HG03521 (cell line): Measurements from ENCODE around the gene PIP4K2B.
"Not testable (repeated sequence)": the region's sequence is repeated elsewhere in the genome, so short reads cannot be mapped to it uniquely, and the experiment has no call there.

Experiments
- ATAC-seq: cut with Tn5 transposase; IDR thresholded peaks from one replicate; pipeline ENCODE4 v1.9.1; 2021; ENCODE audit warnings: mild to moderate bottlenecking, moderate library complexity; ENCODE audit not compliant: unreplicated experiment

Gene PIP4K2B

DNA sequence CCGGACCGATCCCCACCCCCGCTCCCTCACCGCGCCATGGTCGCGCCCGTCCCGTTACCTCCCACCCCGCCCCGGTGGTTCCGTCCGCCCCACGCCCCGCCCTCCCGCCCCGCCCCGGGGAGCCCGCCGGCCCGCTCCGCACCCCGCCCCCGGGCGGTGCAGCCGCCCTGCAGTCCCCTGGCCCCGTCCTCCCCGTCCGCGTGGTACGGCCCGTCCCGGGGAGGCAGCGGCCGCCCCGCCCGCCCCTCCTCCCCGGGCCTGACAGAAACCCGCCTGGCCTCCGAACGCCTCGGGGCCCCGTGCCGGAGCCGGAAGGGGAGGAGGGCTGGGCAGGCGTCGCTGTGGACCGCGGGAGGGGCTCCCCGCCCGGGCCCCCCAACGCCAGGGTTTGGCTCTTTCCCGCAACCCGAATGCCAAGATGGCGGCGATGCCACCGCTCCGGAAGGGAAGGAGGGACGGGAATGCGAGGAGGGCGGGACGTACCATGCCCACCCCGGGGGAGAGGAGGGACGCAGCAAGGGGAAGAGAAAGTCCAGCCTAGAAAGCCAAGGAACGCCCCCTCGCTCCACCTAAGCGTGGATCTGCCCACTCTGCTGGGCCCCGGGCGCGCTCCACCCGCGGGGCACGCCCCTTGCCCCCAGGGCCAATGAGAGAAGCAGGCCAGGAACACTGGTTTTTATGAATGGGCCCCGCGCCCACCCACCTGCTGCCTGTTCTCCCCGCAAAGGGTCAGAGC is at the start of gene PIP4K2B:
Gene PIP4K2B, minus strand, starts transcription at position 56 of the 736 bp plus-strand sequence. CDS start 132 bp downstream, outside the sequence.
- ATAC-seq, result peak; percentile 75

DNA sequence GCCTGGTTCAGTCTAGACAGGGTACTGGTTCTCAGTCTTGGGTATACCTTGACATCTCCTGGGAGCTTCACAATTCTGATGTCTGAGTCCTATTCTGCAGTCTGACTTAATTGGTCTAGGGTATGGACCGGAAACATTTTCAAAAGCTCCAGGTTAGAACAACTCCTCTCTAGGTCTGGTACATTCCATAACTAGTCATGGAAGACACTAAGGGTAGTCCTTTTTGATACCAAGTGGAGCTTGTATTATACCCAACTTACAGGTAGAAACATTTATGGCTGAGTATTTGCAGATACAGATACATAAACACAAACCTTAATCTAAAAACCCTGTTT is 49.2 kb upstream of the PIP4K2B start:
- no peak for ATAC-seq

- no peak for ATAC-seq
These were observed 45.0 kb upstream of the PIP4K2B start for GRCh38 chr17:38844261-38844757.

- no peak for ATAC-seq
These were observed 26.4 kb upstream of the PIP4K2B start for GRCh38 chr17:38825762-38826247.

DNA sequence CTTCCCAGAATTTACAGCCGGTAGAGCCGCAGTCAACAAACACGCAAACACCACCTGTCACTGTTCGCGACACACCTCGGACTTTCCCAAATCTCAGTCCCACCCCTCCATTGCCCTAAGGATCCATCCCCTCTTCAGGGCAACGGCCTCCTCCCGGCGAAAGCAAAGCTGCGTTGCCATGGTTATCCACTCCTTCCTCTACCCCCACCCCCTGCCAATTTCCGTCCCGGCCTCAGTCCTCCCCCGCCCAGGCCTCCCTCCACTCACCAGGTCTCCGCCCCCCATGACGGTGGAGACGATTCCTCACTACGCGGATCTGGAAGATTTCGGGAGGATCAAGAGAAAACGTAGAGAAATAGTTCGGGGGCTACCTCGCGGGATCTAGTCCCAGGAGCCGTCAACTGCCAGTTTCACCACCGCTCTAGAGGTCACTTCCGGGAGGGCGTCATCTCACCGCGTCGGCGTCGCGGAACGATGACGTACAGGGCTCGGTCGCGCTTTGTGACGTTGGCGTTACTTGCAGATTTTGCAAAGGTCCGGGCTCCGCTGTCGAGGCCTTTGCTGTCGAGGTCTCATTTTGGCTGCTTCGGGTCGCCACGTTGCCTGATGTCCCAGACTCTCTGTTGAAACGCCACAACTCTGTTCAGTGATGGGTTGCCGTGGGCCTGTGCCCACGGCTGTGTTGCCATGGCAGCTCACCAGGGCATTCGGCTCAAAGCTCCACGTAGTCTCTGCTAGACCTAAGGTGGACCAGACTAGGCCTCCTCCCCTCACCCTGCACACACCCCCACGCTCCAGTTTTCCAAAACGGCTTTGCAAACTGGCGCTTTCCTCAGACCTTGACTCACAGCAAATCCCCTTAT is 25.8 kb upstream of the PIP4K2B start, which contains the start of gene CWC25:
Gene CWC25, minus strand, starts transcription at position 423 of the 863 bp plus-strand sequence. Its CDS starts 138 bp downstream, at position 285.
- peak; percentile 83 for ATAC-seq

- ATAC-seq, result no peak
These were observed 16.3 kb upstream of the PIP4K2B start for GRCh38 chr17:38815576-38816193.

DNA sequence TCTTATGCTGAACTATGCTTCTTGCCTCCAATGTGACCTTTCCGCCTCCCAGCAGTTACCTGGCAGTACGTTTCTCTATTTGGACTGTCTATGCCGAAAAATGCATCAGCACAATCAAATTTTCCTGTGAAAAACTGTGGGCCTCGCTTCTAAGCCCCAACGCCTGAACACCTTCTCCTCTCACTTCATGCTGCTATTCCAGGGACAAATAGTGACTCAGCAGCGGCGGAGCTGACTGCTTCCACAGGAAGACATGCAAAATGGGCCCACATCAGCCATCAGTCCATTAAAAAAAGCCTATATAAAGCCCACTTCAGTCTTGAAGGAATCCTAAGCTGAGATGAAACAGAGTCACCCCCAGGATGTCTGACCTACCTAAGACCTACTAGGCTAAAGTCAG is 10.5 kb upstream of the PIP4K2B start:
- no peak for ATAC-seq

- ATAC-seq, result no peak
These were observed 943 bp upstream of the PIP4K2B start for GRCh38 chr17:38800237-38800760.

DNA sequence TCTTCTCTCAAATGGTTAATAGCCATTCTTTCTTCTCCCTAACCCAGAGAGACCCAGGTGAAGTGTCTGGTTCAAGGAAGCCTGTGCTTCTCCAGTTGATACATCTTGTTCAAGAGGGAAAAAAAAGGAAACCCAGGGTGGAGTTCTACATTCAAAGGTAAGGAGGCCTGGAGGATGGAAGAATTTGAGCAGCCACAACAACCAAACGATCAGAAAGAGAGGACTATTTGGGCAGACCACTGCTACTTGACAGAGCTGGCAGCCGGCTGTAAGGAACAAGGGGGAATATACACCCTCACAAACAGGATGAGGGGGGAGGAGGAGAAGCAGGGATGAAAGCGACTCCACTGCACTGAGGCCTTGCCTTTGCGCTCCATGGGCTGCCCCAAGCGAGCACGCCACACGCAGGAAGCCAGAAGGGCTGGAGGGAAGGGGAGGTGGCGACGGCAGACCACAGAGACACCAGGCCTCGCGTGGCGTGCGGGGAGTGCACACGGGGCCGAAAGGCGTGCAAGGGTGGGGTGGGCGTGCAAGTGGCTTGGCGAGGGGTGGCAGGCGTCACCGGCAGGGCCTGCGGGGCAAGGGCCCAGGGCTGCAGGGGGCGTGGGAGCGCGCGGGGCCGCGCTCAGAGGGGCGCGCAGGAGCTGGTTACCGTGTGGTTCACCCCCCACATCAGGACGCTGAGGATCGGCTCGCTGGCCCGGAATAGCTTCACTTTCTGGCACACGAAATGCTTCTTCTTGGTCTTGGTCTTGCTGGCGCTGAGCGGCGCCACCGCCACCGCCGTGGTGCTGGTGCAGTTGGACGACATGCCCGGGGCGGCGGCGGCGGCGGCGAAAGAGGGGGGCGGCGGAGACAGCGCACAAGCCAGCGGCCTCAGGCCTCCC is 499 bp downstream of the PIP4K2B start:
- ATAC-seq, result peak; percentile 22

GRCh38 chr17:38797828-38798227 is 1.5 kb downstream of the PIP4K2B start:
- ATAC-seq, result no peak

GRCh38 chr17:38797158-38797490 is 2.2 kb downstream of the PIP4K2B start:
- no peak for ATAC-seq

DNA sequence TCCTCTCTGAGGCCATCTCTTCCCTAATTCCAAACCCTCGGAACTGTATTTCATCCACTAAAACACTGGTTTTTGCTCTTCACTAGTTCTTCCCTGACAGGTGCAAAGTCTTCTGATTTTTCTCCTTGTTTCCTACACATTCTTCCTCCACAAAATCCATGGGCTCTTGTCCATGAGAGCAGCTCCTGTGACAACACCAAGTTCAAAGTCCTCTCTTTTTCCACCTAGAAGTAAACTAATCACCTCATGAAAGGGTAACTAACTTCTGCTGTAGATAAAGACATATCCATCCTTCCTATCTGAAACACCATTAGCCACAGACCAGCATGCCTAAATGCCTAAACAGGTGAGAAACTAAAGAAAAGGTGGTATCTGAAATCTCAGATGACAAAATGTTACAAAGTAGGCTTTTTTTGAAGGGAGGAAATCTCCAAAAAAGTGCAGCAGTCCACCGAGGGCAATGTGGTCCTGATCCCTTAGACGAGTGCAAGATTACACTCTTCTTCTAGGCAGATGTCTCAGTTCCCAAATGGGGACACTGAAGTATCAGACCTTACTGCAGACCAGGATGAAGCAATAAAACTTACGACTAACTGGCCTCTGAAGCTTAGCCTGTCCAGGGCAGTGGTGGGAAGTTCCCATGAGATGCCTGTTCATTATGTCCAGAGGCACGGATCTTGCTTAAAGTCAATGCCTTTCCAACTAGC is 2.8 kb downstream of the PIP4K2B start:
- ATAC-seq, result no peak

GRCh38 chr17:38794221-38794620 is 5.1 kb downstream of the PIP4K2B start:
- no peak for ATAC-seq

DNA sequence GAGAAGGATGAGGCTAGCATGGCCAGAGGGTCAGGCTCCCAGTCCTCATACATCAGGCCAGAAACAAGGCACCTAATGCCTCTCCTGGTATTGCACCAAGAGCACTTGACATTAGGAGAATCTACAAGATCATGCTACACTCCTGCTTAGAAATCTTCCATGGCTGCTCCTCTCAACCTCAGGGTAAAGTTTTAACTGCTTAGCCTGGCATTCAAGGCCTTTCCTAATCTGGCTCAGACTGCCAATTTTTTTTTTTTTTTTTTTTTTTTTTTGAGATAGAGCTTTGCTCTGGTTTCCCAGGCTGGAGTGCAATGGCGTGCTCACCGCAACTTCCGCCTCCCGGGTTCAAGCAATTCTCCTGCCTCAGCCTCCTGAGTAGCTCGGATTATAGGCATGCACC is 8.2 kb downstream of the PIP4K2B start:
- no peak for ATAC-seq

DNA sequence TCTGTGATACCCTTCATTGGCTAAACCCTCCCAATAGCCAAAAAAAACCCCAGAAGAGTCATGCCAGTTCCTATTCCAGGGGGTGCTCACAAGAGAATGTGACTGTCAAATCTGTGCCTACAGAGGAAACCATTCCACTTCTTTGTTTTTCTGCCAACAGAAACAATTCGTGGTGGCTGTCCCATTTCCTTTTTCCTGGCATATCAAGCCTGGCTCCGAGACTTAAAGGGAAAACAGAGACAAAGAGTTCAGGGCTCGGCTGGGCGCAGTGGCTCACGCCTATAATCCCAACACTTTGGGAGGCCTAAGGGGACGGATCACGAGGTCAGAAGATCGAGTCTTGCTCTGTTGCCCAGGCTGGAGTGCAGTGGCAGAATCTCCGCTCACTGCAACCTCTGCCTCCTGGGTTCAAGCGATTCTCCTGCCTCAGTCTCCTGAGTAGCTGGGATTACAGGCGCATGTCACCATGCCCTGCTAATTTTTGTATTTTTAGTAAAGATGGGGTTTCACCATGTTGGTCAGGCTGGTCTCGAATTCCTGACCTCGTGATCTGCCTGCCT is 9.1 kb downstream of the PIP4K2B start:
- not testable (repeated sequence) for ATAC-seq

- no peak for ATAC-seq
These were observed 10.2 kb downstream of the PIP4K2B start for GRCh38 chr17:38789185-38789584.

DNA sequence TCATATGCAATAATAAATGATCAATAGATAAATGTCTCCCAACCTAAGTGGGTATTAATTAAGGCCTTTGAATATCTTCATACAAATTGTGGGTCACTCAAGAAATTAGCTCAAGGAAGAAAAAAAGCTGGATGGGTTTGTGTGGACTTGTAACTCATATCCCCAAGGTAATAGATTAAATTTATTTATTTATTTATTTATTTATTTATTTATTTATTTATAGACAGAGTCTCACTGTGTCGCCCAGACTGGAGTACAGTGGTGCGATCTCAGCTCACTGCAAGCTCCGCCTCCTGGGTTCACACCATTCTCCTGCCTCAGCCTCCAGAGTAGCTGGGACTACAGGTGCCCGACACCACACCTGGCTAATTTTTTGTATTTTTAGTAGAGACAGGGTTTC is 11.4 kb downstream of the PIP4K2B start:
- ATAC-seq, result not testable (repeated sequence)

- no peak for ATAC-seq
These were observed 13.0 kb downstream of the PIP4K2B start for GRCh38 chr17:38786372-38786771.

DNA sequence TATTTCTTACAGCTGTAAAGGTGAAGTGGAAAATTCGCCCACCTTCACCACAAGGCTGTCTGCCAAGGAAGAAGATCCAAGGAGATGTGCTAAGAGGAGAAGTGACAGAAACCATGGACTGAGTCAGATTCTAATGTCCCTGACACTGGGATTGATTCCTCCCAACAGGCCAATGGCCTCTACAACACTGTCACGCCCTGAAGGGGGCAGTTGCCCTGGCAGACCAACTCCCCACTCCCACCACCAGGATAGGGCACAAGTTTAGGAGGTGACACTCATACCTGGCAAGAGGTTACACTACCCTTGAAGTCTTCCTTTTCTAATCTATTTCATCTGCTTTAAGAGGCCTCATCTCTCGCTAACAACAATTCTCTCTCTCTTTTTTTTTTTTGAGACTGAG is 16.1 kb downstream of the PIP4K2B start:
- ATAC-seq, result no peak
